Mesenchymal stem cell (in vitro differentiated cells and primary cell): ENCODE results near the gene AKR1C8.
"Not testable (repeated sequence)": the region's sequence is repeated elsewhere in the genome, so short reads cannot be mapped to it uniquely, and the experiment has no call there.

ENCODE experiments used
- DNase-seq: peaks from one replicate; pipeline ENCODE4 v3.0.0-alpha.2; 2013
- H2AFZ ChIP-seq: one replicate; pipeline ENCODE4 v1.6.1; 2013; ENCODE audit warnings: low read depth, mild to moderate bottlenecking, control low read depth, inconsistent platforms, low read length, moderate library complexity
- H2AK5ac ChIP-seq: 2 replicates; pipeline ENCODE4 v1.6.1; 2013; ENCODE audit warnings: low read length, moderate library complexity, mild to moderate bottlenecking, inconsistent platforms; ENCODE audit not compliant: severe bottlenecking
- H2BK120ac ChIP-seq: one replicate; pipeline ENCODE4 v1.6.1; 2013; ENCODE audit warnings: low read depth, mild to moderate bottlenecking, inconsistent platforms, low read length, moderate library complexity
- H2BK12ac ChIP-seq, 2 experiments: one replicate each; pipeline ENCODE4 v1.6.1; 2013; ENCODE audit warnings: inconsistent platforms in 2 of 2, low read length in 2 of 2, mild to moderate bottlenecking in 2 of 2, moderate library complexity in 2 of 2, control low read depth in 1 of 2
- H2BK15ac ChIP-seq: one replicate; pipeline ENCODE4 v1.6.1; 2013; ENCODE audit warnings: mild to moderate bottlenecking, low read depth, inconsistent platforms; ENCODE audit not compliant: poor library complexity, severe bottlenecking
- H2BK5ac ChIP-seq: 2 replicates; pipeline ENCODE4 v1.6.1; 2013; ENCODE audit warnings: low read depth, mild to moderate bottlenecking, low read length, control low read depth, inconsistent platforms; ENCODE audit not compliant: poor library complexity, severe bottlenecking
- H3K14ac ChIP-seq, 2 experiments: one replicate each; pipeline ENCODE4 v1.6.1; 2013; ENCODE audit warnings: inconsistent platforms in 2 of 2, low read length in 2 of 2, control low read depth in 1 of 2, mild to moderate bottlenecking in 1 of 2, moderate library complexity in 1 of 2
- H3K18ac ChIP-seq, 2 experiments: one replicate each; pipeline ENCODE4 v1.6.1; 2013; ENCODE audit warnings: inconsistent platforms in 2 of 2, low read length in 2 of 2, control low read depth in 1 of 2, low read depth in 1 of 2, mild to moderate bottlenecking in 1 of 2
- H3K23ac ChIP-seq, 2 experiments: one replicate each; pipeline ENCODE4 v1.6.1; 2013; ENCODE audit warnings: inconsistent platforms in 2 of 2, low read length in 2 of 2, mild to moderate bottlenecking in 2 of 2, moderate library complexity in 2 of 2, control low read depth in 1 of 2
- H3K27ac ChIP-seq: 2 replicates; pipeline ENCODE4 v1.5.1; 2013; ENCODE audit warnings: mild to moderate bottlenecking, moderate library complexity, low read length, control low read depth, inconsistent platforms; ENCODE audit not compliant: poor library complexity, severe bottlenecking
- H3K27me3 ChIP-seq, 2 experiments: 2 replicates each; pipeline versions ENCODE4 v1.6.1 to v1.7.0; 2013; ENCODE audit warnings: low read length in 2 of 2, mild to moderate bottlenecking in 2 of 2, moderate library complexity in 2 of 2, control low read depth in 1 of 2, inconsistent platforms in 1 of 2; ENCODE audit not compliant: control insufficient read depth in 1 of 2, insufficient read depth in 1 of 2
- H3K36me3 ChIP-seq, 2 experiments: 2 replicates each; pipeline versions ENCODE4 v1.6.1 to v1.7.0; 2013; ENCODE audit warnings: low read length in 2 of 2, control low read depth in 1 of 2, inconsistent platforms in 1 of 2, low read depth in 1 of 2, mild to moderate bottlenecking in 1 of 2; ENCODE audit not compliant: insufficient read depth in 2 of 2, control insufficient read depth in 1 of 2
- H3K4ac ChIP-seq, 2 experiments: one replicate each; pipeline ENCODE4 v1.6.1; 2013; ENCODE audit warnings: inconsistent platforms in 2 of 2, low read length in 2 of 2, mild to moderate bottlenecking in 2 of 2, moderate library complexity in 2 of 2, control low read depth in 1 of 2, low read depth in 1 of 2
- H3K4me1 ChIP-seq: 2 replicates; pipeline ENCODE4 v1.6.1; 2013; ENCODE audit warnings: low read depth, low read length, control low read depth; ENCODE audit not compliant: control insufficient read depth, insufficient read depth
- H3K4me2 ChIP-seq: 2 replicates; pipeline ENCODE4 v1.6.1; 2013; ENCODE audit warnings: low read length, mild to moderate bottlenecking, inconsistent platforms; ENCODE audit not compliant: poor library complexity, severe bottlenecking
- H3K4me3 ChIP-seq, 2 experiments: 2 replicates each; pipeline versions ENCODE4 v1.5.1 to v1.7.0; 2013; ENCODE audit warnings: low read length in 2 of 2, mild to moderate bottlenecking in 2 of 2, control low read depth in 1 of 2, low read depth in 1 of 2; ENCODE audit not compliant: insufficient read depth in 1 of 2
- H3K79me1 ChIP-seq: replicated peaks from 2 replicates; pipeline ENCODE4 v1.6.1; 2013; ENCODE audit warnings: mild to moderate bottlenecking, control low read depth, low read length, inconsistent platforms; ENCODE audit not compliant: poor library complexity, severe bottlenecking
- H3K9ac ChIP-seq: 2 replicates; pipeline ENCODE4 v1.7.0; 2013; ENCODE audit warnings: mild to moderate bottlenecking, low read length, moderate library complexity
- H3K9me3 ChIP-seq: 2 replicates; pipeline ENCODE4 v1.7.0; 2013; ENCODE audit warnings: mild to moderate bottlenecking, low read length; ENCODE audit not compliant: control insufficient read depth
- H4K8ac ChIP-seq: one replicate; pipeline ENCODE4 v1.6.1; 2013; ENCODE audit warnings: inconsistent platforms, mild to moderate bottlenecking, low read length, moderate library complexity
- H4K91ac ChIP-seq: one replicate; pipeline ENCODE4 v1.6.1; 2013; ENCODE audit warnings: mild to moderate bottlenecking, low read length, inconsistent platforms
- WGBS: methylation state at CpG from one replicate; pipeline ENCODE4 v1.1.7; 2013; ENCODE audit warnings: mixed read lengths; 5-methylcytosine and 5-hydroxymethylcytosine counted together

AKR1C8 gene

GRCh38 chr10:5188358-5188757, 3.4 kb upstream of the AKR1C8 start:
- H3K9ac ChIP-seq, result no peak overlapping the region
- DNase-seq, result no peak
- H3K4me2 ChIP-seq, result no peak overlapping the region
- H3K23ac ChIP-seq, result no peak overlapping the region
- no peak overlapping the region for H4K8ac ChIP-seq
- no peak overlapping the region for H2BK120ac ChIP-seq
- no peak overlapping the region for H3K27ac ChIP-seq
- no peak overlapping the region for H3K4me3 ChIP-seq
- H2AFZ ChIP-seq, result no peak overlapping the region
- no peak overlapping the region for H3K14ac ChIP-seq
- H3K27me3 ChIP-seq, result no peaks in the 10 kb centered on the region
- no peaks in the 10 kb centered on the region for H3K79me1 ChIP-seq
- H2BK5ac ChIP-seq, result no peak overlapping the region
- no peaks in the 10 kb centered on the region for H3K9me3 ChIP-seq
- no peak overlapping the region for H2BK12ac ChIP-seq
- H3K4ac ChIP-seq, result no peak overlapping the region
- 60% methylated on average over 2 of the region's 2 CpGs for WGBS
- H3K4me1 ChIP-seq, result no peaks in the 10 kb centered on the region
- H3K18ac ChIP-seq, result no peak overlapping the region
- no peak overlapping the region for H2BK15ac ChIP-seq
- H2AK5ac ChIP-seq, result no peak overlapping the region
- H4K91ac ChIP-seq, result no peak overlapping the region
- no peaks in the 10 kb centered on the region for H3K36me3 ChIP-seq

- no peak overlapping the region for H3K14ac ChIP-seq
- H2BK15ac ChIP-seq, result no peak overlapping the region
- H3K9me3 ChIP-seq, result no peaks in the 10 kb centered on the region
- H2BK5ac ChIP-seq, result no peak overlapping the region
- H2BK12ac ChIP-seq, result no peak overlapping the region
- H3K18ac ChIP-seq, result no peak overlapping the region
- H3K23ac ChIP-seq, result no peak overlapping the region
- no peak overlapping the region for H3K9ac ChIP-seq
- H3K4me3 ChIP-seq, result no peak overlapping the region
- no peaks in the 10 kb centered on the region for H3K36me3 ChIP-seq
- no peaks in the 10 kb centered on the region for H3K27me3 ChIP-seq
- no peak overlapping the region for H2AK5ac ChIP-seq
- no peak for DNase-seq
- H3K4me1 ChIP-seq, result no peaks in the 10 kb centered on the region
- H3K4me2 ChIP-seq, result no peak overlapping the region
- 40% methylated on average over 1 of the region's 5 CpGs for WGBS
- no peak overlapping the region for H3K4ac ChIP-seq
- no peak overlapping the region for H4K8ac ChIP-seq
- no peak overlapping the region for H2BK120ac ChIP-seq
- H3K27ac ChIP-seq, result no peak overlapping the region
- H2AFZ ChIP-seq, result no peak overlapping the region
- no peaks in the 10 kb centered on the region for H3K79me1 ChIP-seq
- H4K91ac ChIP-seq, result no peak overlapping the region
These were observed 2.9 kb upstream of the AKR1C8 start for GRCh38 chr10:5187867-5188266.

- Histone ChIP-seq H3K27ac (no peak overlapping the region), H2AFZ (no peak overlapping the region), H2BK5ac (no peak overlapping the region), H3K4me2 (no peak overlapping the region), H3K4ac (no peak overlapping the region), H3K79me1 (no peaks in the 10 kb centered on the region), H3K27me3 (no peaks in the 10 kb centered on the region), H2BK120ac (no peak overlapping the region), H3K23ac (no peak overlapping the region), H3K4me1 (no peaks in the 10 kb centered on the region), H4K8ac (no peak overlapping the region), H2BK12ac (no peak overlapping the region), H3K9me3 (no peaks in the 10 kb centered on the region), H3K14ac (no peak overlapping the region), H3K36me3 (no peaks in the 10 kb centered on the region), H2BK15ac (no peak overlapping the region), H2AK5ac (no peak overlapping the region), H3K9ac (no peak overlapping the region), H3K4me3 (no peak overlapping the region), H3K18ac (no peak overlapping the region), H4K91ac (no peak overlapping the region)
- 68% methylated on average over 2 of the region's 2 CpGs for WGBS
- no peak for DNase-seq
These were observed 1.0 kb downstream of the AKR1C8 start for GRCh38 chr10:5183923-5184322.

- H2AFZ ChIP-seq, H4K8ac ChIP-seq, H2AK5ac ChIP-seq, H3K18ac ChIP-seq, H3K4me2 ChIP-seq, H3K9ac ChIP-seq, DNase-seq, H3K14ac ChIP-seq, H3K23ac ChIP-seq, H3K79me1 ChIP-seq, H3K4ac ChIP-seq, H2BK120ac ChIP-seq, H3K27ac ChIP-seq, H2BK5ac ChIP-seq, H4K91ac ChIP-seq, H2BK12ac ChIP-seq, H3K36me3 ChIP-seq, H3K9me3 ChIP-seq, H3K4me1 ChIP-seq, H2BK15ac ChIP-seq, H3K4me3 ChIP-seq, H3K27me3 ChIP-seq: not testable (repeated sequence)
- WGBS, result 91% methylated on average over 12 of the region's 12 CpGs
These were observed 4.4 kb downstream of the AKR1C8 start for GRCh38 chr10:5180503-5180902.
